Stimulated activated CD4-positive, alpha-beta T cell treated with anti-CD3 and anti-CD28 coated beads, Interleukin-1b, Interleukin-23, amount 100 ng/mL, for 1 hour (primary cell): Measurements from ENCODE around the gene MYL5.
"Not testable (repeated sequence)": the region's sequence is repeated elsewhere in the genome, so short reads cannot be mapped to it uniquely, and the experiment has no call there.

Experiments
- DNase-seq, 2 donors: peaks; one replicate each; pipeline ENCODE4 v3.0.0-alpha.2; 2020; ENCODE audit warnings: low read depth in 2 of 2

The MYL5 gene

DNA sequence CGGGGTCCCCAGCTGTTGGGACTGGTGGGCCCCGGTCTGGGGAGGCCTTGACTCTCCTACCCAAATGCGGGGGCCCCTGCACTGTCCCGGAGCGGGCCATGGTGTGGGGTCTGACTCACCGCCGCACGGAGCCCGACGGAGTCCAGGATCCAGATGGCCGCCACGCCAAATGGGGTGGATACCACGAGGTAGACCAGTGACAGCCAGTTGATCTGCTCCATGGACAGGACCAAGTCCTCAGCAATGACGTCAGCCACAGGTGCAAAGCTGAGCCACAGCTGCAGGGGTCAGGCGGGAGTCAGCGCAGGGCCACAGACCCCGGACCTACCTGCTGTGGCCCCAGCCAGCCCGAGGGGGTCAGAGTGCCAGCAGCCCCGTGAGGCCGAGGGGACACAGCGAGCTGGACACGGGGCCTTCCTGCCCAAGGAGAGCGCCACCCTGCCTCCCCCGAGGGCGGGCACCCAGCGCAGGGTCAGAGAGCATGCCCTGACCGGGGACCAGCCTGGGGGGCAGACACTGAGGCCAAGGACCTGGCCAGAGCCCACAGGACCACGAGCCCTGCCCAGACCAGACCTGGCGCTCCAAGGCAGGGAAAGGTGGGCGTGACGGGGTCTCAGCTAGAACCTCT is 12.2 kb downstream of the MYL5 start:
- DNase-seq: no peak

DNA sequence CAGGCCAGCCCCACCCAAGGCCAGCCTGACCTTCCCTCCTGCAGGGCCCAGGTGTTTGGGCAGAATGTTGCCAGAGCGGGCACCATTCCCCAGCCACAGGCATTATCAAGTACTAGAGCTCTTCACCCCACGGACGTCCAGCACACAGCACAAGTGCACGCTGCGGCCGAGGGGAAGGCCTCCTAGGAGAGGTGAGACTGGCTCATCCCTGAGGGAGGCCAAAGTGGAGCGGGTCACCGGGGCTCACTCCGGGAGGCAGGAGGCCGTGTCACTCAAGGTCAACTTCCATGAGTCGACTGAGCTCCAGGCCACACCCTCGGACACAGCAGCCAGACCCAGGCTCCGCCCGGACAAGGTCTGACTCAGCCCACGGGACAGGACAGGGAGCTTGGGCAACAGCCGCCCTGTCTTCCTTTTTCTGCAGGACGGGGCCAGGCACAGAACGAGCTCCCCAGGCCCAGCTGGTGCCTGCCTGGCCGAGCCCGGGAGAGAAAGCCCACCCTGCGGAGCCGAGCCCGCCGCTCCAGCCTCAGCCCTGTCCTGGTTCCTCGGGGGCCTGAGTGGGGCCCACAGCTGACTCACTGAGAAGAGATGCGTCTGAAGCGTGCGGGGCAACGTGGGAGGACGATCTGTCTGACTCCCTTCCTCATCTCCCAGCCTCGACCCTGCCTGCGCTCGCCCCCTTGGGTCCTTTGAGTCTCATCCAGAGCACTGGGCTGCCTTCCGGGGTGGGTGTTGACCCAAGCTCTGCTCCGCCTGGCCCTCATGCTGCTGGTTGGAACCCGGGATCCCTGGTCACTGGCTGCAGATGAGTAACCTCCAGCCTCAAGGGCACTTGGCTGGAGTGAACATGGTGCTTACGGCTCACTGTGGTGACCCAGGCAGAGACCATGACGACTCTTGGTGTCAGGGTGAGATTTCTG is 13.0 kb downstream of the MYL5 start:
- DNase-seq: no peak

DNA sequence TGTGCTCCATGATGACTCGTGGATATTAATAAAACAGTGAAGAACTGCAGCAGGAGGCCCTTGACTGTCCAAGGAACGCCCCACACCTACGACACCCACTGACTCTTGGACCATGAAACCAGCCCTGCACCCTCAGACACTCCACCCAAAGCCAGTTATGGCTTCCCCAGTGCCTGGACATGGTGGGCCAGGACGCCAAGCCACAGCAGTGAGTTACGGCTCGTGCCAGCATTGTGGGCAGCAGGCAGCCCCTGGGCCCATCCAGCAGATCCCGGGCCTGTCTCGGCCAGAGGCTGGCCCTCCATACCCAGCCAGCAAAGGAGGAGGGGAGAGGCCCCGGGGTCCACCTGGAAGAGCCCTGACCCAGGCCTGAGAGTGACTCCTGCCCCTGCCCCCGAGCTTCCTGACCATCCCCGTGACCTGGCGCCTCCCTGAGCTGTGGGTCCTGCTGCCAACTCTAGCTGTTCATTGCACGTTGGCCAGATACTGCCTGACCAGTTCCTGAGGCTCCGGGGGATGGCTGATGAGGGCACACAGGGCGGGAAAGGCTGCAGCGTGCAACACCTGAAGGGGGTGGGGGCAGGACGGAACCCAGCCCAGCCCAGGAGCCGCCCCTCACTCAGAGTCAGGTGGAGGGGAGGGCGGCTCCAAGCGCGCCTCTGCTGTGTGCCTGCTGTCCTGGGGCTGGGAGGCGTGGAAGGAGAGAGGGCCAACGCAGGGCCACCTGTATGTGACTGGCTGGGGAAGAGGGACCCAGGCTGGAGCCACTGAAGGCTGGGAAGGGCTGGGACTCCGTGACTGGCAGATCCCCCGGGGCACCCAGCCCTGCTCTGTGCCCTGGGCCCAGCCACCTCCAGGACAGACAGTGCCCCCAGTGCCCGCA is 13.9 kb downstream of the MYL5 start:
- DNase-seq: no peak

GRCh38 chr4:688854-689681 is 14.7 kb downstream of the MYL5 start, which contains the start of gene SLC49A3:
TSS of gene SLC49A3 (minus strand) at chr4:689151. CDS start at chr4:689127, 24 bp downstream.
- DNase-seq: no peak

- DNase-seq: no peak
Measured at GRCh38 chr4:689723-690122, 15.4 kb downstream of the MYL5 start.

- no peak for DNase-seq
Measured at GRCh38 chr4:692771-693554, 18.6 kb downstream of the MYL5 start.

DNA sequence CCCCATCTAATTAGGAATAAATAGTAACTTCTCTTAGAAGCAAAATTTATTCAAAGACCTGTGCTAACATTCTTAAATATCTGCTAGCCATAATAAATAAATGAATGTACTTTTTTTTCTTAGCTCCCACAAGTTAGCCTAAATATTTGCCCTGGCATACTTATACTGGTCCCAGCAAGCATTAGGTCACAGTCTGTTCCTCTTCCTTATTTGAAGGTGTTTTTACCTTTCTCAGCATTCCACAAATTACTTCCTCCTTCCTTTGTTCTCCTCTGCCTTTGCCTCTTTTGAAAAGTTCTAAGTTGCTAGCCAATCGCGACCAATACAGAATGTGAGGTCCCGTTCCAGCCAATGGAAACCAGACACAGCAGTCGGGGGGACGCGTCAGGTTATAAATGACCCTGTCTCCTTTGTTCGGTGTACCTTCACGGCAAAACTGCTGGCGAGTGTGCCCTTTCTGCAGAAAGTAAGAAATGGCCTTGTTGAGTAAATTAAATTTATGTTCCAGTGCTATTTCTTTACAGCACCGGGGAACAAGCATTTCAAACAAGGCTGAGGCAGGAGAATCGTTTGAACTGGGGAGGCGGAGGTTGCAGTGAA is 20.1 kb downstream of the MYL5 start:
- not testable (repeated sequence) for DNase-seq

DNA sequence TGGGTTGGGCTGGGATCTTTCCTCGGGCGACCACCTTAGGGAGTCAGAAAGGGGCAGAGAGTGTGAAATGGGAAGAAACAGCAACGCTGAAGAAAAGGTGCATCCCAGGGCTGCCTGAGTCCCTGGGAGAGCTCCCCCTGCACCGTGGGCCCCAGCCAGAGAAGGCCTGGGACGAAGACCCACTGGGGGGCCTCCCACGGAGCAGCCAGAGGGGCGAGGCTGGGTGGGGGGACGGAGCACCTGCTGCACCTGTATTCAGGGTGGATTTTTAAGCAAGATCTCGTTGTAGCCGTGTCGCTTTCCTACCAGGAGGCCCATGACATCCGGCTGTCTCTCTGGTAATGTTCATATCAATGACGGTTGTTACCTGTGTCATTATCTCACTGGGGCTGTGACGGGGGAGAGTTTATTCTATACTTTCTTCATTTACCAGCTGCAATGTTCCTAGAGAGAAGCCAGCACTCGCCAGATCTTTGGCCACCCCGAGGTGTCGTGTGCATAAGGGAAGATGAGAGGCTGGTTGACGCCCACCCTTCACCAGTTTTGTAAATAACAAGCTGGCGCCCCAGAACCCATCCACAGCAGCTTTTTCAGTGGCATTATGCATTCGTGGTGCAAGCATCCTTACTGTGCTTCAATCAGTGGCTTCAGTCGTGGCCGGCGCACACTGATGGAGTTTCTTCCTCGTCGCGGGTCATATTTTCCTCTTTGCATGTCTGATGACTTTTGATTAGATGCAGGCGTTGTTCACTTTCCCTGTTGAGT is 25.7 kb downstream of the MYL5 start:
- DNase-seq: no peak

DNA sequence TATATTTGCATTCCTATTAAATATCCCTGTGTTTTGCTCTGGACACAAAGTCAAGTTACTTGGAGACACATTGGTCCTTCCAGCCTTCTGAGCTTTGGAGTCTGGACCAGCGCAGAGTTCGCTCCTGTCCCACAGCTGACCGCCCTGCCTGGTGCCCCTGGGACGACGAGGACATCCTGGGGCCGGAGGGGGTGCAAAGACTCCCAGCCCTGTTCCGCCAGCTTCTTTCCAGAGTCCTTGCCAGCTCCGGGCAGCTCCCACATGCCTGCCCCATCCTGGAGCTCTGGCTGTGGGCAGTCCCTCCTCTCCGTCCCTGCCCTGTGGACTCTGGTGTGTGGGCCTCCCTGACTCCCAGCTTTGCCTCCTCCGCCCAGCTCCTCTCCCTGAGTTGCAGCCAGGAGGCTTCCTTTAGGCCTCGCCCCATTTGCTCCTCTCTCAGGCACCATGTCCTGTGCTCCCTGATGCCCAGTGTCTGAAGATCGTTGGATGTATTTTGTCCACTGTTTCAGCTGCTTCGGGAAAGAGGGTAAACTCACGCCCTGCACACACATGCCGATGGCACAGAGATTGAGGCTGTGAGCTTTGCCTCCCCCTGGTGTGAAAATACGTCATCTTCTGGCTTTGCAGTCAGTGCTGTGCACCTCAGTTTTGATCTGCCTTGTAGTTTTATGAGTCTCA is 26.4 kb downstream of the MYL5 start:
- DNase-seq: no peak

DNA sequence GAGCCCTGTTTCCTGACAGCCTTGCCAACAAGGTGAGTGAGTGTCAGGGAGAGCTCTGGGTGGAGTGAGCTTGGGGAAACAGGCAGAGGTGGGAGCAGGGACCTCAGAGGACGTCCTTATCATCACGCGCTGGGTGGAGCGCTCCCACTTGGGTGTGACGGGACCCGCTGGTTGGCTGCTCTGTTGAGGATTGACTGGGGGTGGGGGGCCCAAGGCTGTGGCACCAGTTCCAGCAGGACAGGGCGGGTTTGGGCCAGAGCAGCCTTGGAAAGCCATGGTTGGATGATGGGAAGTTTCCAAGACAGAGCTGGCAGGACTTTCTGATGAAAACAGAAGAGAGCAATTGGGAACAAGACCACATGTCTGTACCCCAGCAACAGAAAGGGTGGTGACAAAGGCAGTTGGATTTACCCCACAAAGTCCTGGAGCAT is 28.3 kb downstream of the MYL5 start:
- DNase-seq: no peak

DNA sequence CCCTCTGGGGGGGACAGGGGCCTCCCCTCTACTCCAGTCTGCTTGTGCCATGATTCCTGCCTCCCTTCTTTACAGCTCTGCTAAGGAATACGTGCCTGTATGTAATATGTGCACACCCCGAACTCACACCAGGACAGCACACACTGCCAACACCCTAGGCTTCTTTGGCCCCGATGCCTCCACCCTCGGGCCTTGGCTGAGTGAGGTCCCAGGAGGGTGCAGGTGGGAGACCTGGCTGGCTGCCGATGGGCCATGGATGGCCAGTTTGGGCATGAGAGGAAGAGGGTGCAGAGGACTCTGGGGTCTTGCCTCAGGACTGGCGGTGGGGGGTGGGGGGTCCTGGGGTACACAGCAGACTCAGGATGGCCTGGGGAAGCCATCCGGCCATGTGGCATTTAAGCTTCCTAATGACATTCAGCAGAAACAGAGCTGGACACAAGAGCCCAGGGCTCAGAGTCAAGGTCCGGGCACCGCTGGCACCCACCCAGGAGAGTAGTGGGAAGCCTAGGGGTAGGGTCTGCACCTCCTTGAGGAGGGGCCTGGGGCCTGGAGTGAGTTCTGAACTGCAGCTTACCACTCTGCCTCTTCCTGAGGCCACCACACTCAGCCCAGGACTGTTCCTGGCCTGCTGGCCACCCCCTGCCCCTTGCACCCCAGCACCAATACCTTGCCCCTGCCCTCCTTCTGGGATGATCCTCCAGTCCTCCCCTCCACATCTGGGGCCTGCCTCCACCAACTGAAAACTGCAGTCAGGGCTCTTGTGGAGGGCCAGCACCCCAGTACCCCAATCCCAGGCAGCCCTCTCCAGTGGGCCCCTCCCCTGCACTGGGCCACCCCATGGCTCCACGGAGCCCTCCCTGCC is 29.2 kb downstream of the MYL5 start:
- DNase-seq: no peak

DNA sequence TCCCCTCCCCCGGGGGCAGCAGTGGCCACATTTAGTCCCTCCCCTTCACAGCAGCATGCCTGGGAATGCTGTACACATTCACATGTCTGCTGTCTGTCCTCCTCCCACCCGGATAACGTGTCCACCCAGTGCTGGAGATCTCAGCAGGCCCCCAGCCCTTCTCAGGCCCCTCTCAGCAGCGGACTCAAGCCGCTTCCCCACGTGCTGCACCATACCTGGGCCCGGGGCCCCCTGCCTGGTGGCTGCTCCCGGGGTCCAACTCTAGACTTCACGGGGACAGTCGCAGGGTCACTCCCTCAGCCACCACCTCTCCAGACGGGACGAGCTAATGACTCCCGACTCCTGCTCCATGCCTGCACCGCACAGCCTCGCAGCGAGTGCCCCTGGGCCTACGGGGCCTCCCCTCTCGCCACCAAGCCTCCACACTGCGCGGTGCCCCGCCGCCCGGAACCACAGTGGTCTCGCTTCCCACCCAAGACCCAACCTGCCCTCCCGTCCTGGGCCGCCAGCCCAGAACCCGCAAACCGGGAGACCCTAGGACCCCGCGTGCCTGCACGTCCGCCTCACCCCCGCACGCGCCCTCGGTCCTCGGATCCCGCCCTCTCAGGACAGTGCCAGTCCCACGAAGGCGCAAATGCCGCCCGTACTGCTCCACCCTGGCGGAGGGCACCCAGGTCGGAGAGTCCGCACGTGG is 30.0 kb downstream of the MYL5 start:
- DNase-seq: no peak

DNA sequence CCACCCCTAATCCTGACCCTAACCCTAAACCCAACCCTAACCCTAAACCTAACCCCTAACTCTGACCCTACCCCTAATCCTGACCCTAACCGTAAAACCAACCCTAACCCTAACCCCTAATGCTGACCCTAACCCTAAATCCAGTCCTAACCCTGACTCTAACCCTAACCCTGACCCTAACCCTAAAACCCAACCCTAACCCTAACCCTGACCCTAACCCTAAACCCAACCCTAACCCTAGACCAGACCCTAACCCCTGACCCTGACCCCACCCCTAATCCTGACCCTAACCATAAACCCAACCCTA is 30.6 kb downstream of the MYL5 start:
- DNase-seq: no peak

DNA sequence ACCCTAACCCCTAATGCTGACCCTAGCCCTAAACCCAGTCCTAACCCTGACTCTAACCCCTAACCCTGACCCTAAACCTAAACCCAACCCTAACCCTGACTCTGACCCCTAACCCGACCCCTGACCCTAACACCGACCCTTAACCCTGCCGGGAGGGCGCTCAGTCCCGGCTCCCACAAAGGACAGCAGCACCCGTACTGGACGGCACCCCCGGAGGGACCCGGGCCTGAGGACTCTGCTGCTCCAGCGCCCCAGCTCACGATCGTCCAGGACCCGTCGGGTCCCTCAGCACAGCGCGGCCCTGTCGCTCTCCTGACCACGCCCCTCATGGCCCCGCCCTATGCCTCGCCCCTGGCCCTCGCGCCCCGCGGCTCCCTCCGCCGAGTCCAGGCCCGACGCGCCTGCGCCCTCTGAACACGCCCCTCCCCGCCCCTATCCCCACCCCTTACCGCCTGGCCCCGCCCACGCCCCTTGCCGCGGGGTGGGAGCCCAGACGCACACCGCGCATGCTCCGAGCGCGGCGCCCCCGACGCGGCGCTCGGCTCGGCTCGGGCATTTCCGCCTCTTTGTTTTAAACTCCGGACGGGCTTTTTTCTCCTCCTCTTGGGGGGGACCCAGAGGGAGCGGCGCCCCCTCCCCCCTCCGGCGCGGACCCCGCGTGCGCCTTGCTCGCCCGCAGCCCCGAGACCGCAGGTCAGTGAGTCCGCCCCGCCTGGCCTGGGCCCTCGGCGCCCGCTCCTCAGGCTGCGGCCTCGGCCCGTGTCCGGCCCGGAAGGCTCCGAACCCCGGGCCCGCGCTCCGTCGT is 31.1 kb downstream of the MYL5 start, which contains the start of gene PCGF3:
TSS of gene PCGF3 (plus strand) at position 555 of the 805 bp plus-strand sequence. CDS start 27,849 bp downstream, outside the sequence.
- peak; percentile 92 to 97 for DNase-seq

DNA sequence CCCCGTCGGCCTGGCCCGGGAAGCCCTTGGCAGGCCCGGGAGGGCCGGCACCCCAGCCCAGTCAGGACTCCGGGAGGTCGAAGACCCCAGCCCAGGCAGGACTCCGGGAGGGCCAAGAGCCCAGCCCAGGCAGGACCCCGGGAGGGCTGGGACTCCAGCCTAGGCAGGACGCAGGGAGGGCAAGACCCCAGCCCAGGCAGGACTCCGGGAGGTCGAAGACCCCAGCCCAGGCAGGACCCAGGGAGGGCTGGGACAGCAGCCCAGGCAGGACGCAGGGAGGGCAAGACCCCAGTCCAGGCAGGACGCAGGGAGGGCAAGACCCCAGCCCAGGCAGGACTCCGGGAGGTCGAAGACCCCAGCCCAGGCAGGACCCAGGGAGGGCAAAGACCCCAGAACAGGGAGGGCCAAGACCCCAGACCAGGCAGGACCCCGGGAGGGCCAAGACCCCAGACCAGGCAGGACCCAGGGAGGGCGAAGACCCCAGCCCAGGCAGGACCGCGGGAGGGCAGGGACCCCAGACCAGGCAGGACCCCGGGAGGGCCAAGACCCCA is 31.8 kb downstream of the MYL5 start:
- DNase-seq: not testable (repeated sequence)
